ENCODE data around the gene GSTM4. TPM values are rescaled to one million over a fixed set of nuclear protein-coding genes. Genes with fewer than 3 reads are reported as not detected.
A peak's percentile ranks its signal among the peaks of the same experiment; 100 is the strongest.

GSTM4 gene
- total RNA-seq, 1 experiment from 2014 or later = 24.6 TPM

- H2BK20ac ChIP-seq (ENCODE audit: low read depth, low read length, poor library complexity, severe bottlenecking) = no peak overlapping the region
- no peaks in the 10 kb centered on the region for H3K27me3 Mint-ChIP-seq (ENCODE audit: low read depth)
- no peak overlapping the region for H3K4me2 ChIP-seq (ENCODE audit: insufficient read depth, insufficient read length, low read length)
- no peaks in the 10 kb centered on the region for H3K27me3 ChIP-seq (ENCODE audit: insufficient read depth, low read length)
- no peaks in the 10 kb centered on the region for H3K79me1 ChIP-seq (ENCODE audit: insufficient read depth, low read depth, low read length, poor library complexity, severe bottlenecking)
- H2BK120ac ChIP-seq (ENCODE audit: low read depth, low read length, poor library complexity, severe bottlenecking) = no peak overlapping the region
- H3K79me2 ChIP-seq (ENCODE audit: insufficient read depth, low read length) = peaks cover under 1% of the 10 kb centered on the region; the same call in 1 of the 2 replicates
- no peak overlapping the region for H3T11ph ChIP-seq (ENCODE audit: low read length)
- H4K20me1 ChIP-seq (ENCODE audit: control insufficient read depth, insufficient read depth, insufficient read length) = peaks cover 1% of the 10 kb centered on the region
- no peak overlapping the region for H4K5ac ChIP-seq (ENCODE audit: insufficient read length, low read depth, low read length)
- no peak overlapping the region for H2BK15ac ChIP-seq (ENCODE audit: low read depth, low read length)
- no peak overlapping the region for H2BK5ac ChIP-seq (ENCODE audit: insufficient read length, low read length)
- H4K91ac ChIP-seq (ENCODE audit: insufficient read length, low read depth, low read length) = no peak overlapping the region
- H2BK12ac ChIP-seq (ENCODE audit: insufficient read length, low read depth, low read length) = no peak overlapping the region
- H4K8ac ChIP-seq (replicated peaks; ENCODE audit: insufficient read length, low read depth, low read length) = no peak overlapping the region
- H3K56ac ChIP-seq (ENCODE audit: insufficient read length, low read depth, low read length) = no peak overlapping the region
- no peak for TF ChIP-seq CTCF (conservative IDR thresholded peaks at IDR 0.05)
- no peak overlapping the region for H3K18ac ChIP-seq (ENCODE audit: insufficient read length, low read depth, low read length)
- WGBS (ENCODE audit: extremely low coverage, insufficient read length, low lambda C conversion rate) = no CpG with 5 or more reads among the region's 3 CpGs
- no peak overlapping the region; a peak in 1 of 5 replicates for H3K4me3 Mint-ChIP-seq
- H2AFZ ChIP-seq (ENCODE audit: low read length) = no peak overlapping the region
- no peaks in the 10 kb centered on the region for H3K9me3 ChIP-seq (ENCODE audit: control insufficient read depth, low read depth, low read length)
- no peak overlapping the region for H2AK5ac ChIP-seq (ENCODE audit: insufficient read length, low read length)
- DNase-seq = no peak
- H3K27ac Mint-ChIP-seq = peak overlapping the region; percentile 4 to 93 (median 68); a peak in 3 of 7 replicates
- H3K9me3 Mint-ChIP-seq = no peaks in the 10 kb centered on the region
- H3K23me2 ChIP-seq (ENCODE audit: insufficient read length, low read depth, low read length, poor library complexity, severe bottlenecking) = peaks cover 12% of the 10 kb centered on the region
- no peaks in the 10 kb centered on the region for H3K36me3 Mint-ChIP-seq (ENCODE audit: insufficient read depth in 1 of 3, low read depth in 3 of 3)
- no peaks in the 10 kb centered on the region; the same call in 1 of the 2 replicates for H3K4me1 ChIP-seq (ENCODE audit: insufficient read depth, low read length)
- H3K4me1 Mint-ChIP-seq = peaks cover 39 to 41% of the 10 kb centered on the region in 2 experiments
- H3K27ac ChIP-seq (ENCODE audit: insufficient read length, low read depth, low read length) = no peak overlapping the region
- H3K14ac ChIP-seq (ENCODE audit: insufficient read depth, low read length) = no peak overlapping the region
- no peak overlapping the region for H3K4ac ChIP-seq (ENCODE audit: low read depth, low read length)
- no peak overlapping the region for H3K23ac ChIP-seq (ENCODE audit: insufficient read length, low read depth, low read length)
- no peak overlapping the region for H3K9ac ChIP-seq (ENCODE audit: extremely low read depth, insufficient read length, low read length)
These were observed 39.5 kb upstream of the GSTM4 start for GRCh38 chr1:109616391-109616790.

Measured in H9 (cell line).